ENCODE data around the gene FAM171A1. TPM values are rescaled to one million over a fixed set of nuclear protein-coding genes. Genes with fewer than 3 reads are reported as not detected.

The FAM171A1 gene
- polyA plus RNA-seq, 1 donor (not counting 4 experiments of a cell fraction or from before 2014, with no cell fraction given) = 8.8 TPM

GRCh38 chr10:15253951-15254807, 116.9 kb downstream of the FAM171A1 start:
- Histone ChIP-seq H3K4me2 (ENCODE audit: control insufficient read depth, extremely low read depth, insufficient read depth, low read depth, low read length) (no peak overlapping the region), H2AFZ (ENCODE audit: control insufficient read depth, low read length) (no peak overlapping the region), H3K79me2 (ENCODE audit: control insufficient read depth, insufficient read depth, low read length) (no peaks in the 10 kb centered on the region), H3K9me3 (ENCODE audit: control insufficient read depth, low read depth, low read length) (no peaks in the 10 kb centered on the region), H4K20me1 (ENCODE audit: control insufficient read depth, extremely low read depth, insufficient read depth, low read length) (no peaks in the 10 kb centered on the region), H3K9ac (ENCODE audit: control insufficient read depth, extremely low read depth, insufficient read depth, low read length) (no peak overlapping the region), H3K4me3 (ENCODE audit: control insufficient read depth in 2 of 3, extremely low read depth in 1 of 3, insufficient read depth in 2 of 3, low read depth in 1 of 3, low read length in 3 of 3) (no peak overlapping the region), H3K27me3 (ENCODE audit: control insufficient read depth, extremely low read depth, insufficient read depth, low read length) (no peaks in the 10 kb centered on the region), H3K9me1 (ENCODE audit: control insufficient read depth, extremely low read depth, insufficient read depth, low read length) (no peaks in the 10 kb centered on the region), H3K27ac (ENCODE audit: control insufficient read depth, insufficient read depth, low read length) (no peak overlapping the region), H3K36me3 (ENCODE audit: control insufficient read depth in 2 of 2, extremely low read depth in 1 of 2, insufficient read depth in 2 of 2, low read length in 2 of 2) (peaks cover 0 to 2% of the 10 kb centered on the region in 2 experiments), H3K4me1 (ENCODE audit: control insufficient read depth, extremely low read depth, insufficient read depth, low read length) (no peaks in the 10 kb centered on the region)
- TF ChIP-seq EZH2 (IDR thresholded peaks at IDR 0.05; ENCODE audit: low read length) = no peak
- no peak for TF ChIP-seq CTCF (optimal IDR thresholded peaks at IDR 0.05 in 1 of 3, IDR thresholded peaks at IDR 0.05 in 1 of 3, conservative IDR thresholded peaks at IDR 0.05 in 1 of 3; ENCODE audit: extremely low read depth in 1 of 3, insufficient read depth in 2 of 3, low read length in 3 of 3)
- dilution Hi-C loops (cut with MboI; ENCODE audit: extremely low pct_ligation_motif_present, low sequenced_read_pairs) = no loop called here
- no peak for FAIRE-seq
- no peak for DNase-seq (ENCODE audit: low read depth, low spot score)

GRCh38 chr10:15252396-15252795, 118.7 kb downstream of the FAM171A1 start:
- Histone ChIP-seq H3K4me3 (ENCODE audit: control insufficient read depth in 2 of 3, extremely low read depth in 1 of 3, insufficient read depth in 2 of 3, low read depth in 1 of 3, low read length in 3 of 3) (no peak overlapping the region), H2AFZ (ENCODE audit: control insufficient read depth, low read length) (no peak overlapping the region), H3K4me2 (ENCODE audit: control insufficient read depth, extremely low read depth, insufficient read depth, low read depth, low read length) (no peak overlapping the region), H3K4me1 (ENCODE audit: control insufficient read depth, extremely low read depth, insufficient read depth, low read length) (no peaks in the 10 kb centered on the region), H3K79me2 (ENCODE audit: control insufficient read depth, insufficient read depth, low read length) (no peaks in the 10 kb centered on the region), H4K20me1 (ENCODE audit: control insufficient read depth, extremely low read depth, insufficient read depth, low read length) (no peaks in the 10 kb centered on the region), H3K9me1 (ENCODE audit: control insufficient read depth, extremely low read depth, insufficient read depth, low read length) (no peaks in the 10 kb centered on the region), H3K36me3 (ENCODE audit: control insufficient read depth in 2 of 2, extremely low read depth in 1 of 2, insufficient read depth in 2 of 2, low read length in 2 of 2) (peaks cover 0 to 2% of the 10 kb centered on the region in 2 experiments), H3K27ac (ENCODE audit: control insufficient read depth, insufficient read depth, low read length) (no peak overlapping the region), H3K9ac (ENCODE audit: control insufficient read depth, extremely low read depth, insufficient read depth, low read length) (no peak overlapping the region), H3K9me3 (ENCODE audit: control insufficient read depth, low read depth, low read length) (no peaks in the 10 kb centered on the region), H3K27me3 (ENCODE audit: control insufficient read depth, extremely low read depth, insufficient read depth, low read length) (no peaks in the 10 kb centered on the region)
- TF ChIP-seq CTCF (optimal IDR thresholded peaks at IDR 0.05 in 1 of 3, IDR thresholded peaks at IDR 0.05 in 1 of 3, conservative IDR thresholded peaks at IDR 0.05 in 1 of 3; ENCODE audit: extremely low read depth in 1 of 3, insufficient read depth in 2 of 3, low read length in 3 of 3) (no peak), EZH2 (IDR thresholded peaks at IDR 0.05; ENCODE audit: low read length) (no peak)
- no peak for DNase-seq (ENCODE audit: low read depth, low spot score)
- dilution Hi-C loops (cut with MboI; ENCODE audit: extremely low pct_ligation_motif_present, low sequenced_read_pairs) = no loop called here
- no peak for FAIRE-seq
